NCI-H2196 treated with DMSO at 0.1 percent for 48 hours (cell line): ENCODE measurements around the gene FSHR.

Experiments
- DNase-seq: peaks from one replicate; lab custom pipeline; 2025; ENCODE audit not compliant: unreplicated experiment; lab: John Stamatoyannopoulos, UW

FSHR gene, protein sequence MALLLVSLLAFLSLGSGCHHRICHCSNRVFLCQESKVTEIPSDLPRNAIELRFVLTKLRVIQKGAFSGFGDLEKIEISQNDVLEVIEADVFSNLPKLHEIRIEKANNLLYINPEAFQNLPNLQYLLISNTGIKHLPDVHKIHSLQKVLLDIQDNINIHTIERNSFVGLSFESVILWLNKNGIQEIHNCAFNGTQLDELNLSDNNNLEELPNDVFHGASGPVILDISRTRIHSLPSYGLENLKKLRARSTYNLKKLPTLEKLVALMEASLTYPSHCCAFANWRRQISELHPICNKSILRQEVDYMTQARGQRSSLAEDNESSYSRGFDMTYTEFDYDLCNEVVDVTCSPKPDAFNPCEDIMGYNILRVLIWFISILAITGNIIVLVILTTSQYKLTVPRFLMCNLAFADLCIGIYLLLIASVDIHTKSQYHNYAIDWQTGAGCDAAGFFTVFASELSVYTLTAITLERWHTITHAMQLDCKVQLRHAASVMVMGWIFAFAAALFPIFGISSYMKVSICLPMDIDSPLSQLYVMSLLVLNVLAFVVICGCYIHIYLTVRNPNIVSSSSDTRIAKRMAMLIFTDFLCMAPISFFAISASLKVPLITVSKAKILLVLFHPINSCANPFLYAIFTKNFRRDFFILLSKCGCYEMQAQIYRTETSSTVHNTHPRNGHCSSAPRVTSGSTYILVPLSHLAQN

DNA sequence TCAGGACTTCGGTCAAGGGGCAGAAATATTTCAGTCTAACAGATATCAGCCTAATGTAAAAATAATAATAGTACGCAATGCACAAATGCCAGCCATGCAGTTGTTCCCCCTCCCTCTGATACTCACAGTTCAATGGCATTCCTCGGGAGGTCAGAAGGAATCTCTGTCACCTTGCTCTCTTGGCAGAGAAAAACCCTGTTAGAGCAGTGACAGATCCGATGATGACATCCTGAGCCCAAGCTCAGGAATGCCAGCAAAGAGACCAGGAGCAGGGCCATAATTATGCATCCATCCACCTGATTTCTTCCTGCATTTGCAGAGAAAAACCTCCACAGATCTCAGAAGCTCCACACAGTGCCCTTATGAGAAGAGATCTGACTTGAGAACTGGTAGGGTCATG, at the start of gene FSHR:
Gene FSHR (minus strand): TSS at position 376 of the 400 bp plus-strand sequence. CDS start 98 bp downstream, at position 278.
- DNase-seq: no peak

GRCh38 chr2:49199266-49199665, 45.0 kb upstream of the FSHR start:
- no peak for DNase-seq

GRCh38 chr2:49194701-49195100, 40.4 kb upstream of the FSHR start:
- DNase-seq: no peak

DNA sequence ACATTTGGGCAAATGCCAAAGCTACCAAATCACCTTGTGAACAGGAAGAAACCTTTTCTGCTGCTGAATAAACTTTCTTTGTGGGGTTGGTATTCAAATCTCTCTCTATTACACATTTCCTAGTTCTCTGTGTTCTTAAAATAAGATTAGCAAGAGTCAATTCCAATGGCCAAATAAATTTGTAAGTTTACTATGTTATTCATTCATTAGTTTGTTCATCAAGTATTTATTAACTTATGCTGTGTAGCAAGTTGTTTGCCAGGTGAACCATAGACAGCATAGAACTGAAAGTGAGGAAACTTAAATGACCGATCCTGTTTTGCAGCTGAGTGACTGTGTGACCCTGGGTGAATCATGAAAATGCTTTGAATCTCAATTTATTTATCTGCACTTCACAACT, 37.7 kb upstream of the FSHR start:
- DNase-seq: no peak

GRCh38 chr2:49189512-49190225, 35.4 kb upstream of the FSHR start:
- no peak for DNase-seq

GRCh38 chr2:49186050-49186648, 31.8 kb upstream of the FSHR start:
- no peak for DNase-seq

DNA sequence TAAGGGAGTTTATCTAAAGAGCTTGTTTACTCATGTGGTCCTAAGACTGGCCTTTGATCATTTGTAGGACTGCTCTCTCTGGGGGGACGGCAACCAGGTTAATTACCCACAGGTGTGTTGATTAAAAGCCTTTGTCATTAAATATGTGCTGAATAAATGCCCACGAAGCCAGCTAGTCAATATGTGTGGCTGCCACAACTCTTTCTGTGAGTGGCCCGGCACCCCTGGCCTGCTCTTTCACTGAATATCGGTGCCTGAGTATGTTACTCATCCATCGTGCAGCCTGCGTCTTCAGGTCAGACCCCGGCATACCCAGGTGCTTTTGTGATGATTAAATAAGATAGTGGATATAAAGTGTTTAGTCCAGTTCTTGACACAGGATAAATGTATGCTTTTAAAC, 24.3 kb upstream of the FSHR start:
- no peak for DNase-seq

DNA sequence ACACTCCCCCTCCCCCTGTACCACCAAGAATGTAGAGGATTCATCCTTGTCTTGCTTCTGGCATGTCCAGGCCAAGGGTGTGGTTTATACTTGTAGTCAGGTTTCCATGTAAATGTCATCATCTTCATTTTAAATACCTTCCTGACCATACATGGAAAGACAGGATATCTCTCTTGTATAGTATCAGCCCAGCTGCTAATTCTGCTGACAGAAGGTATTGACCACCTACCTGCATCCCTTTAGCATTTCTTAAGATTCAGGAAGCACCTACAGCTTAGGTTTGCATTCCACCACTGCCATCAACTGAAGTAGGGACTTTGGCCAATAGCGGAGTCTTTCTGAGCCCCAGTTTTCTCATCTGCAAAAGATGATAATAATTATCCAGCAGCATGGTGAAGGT, 22.9 kb upstream of the FSHR start:
- DNase-seq: no peak

DNA sequence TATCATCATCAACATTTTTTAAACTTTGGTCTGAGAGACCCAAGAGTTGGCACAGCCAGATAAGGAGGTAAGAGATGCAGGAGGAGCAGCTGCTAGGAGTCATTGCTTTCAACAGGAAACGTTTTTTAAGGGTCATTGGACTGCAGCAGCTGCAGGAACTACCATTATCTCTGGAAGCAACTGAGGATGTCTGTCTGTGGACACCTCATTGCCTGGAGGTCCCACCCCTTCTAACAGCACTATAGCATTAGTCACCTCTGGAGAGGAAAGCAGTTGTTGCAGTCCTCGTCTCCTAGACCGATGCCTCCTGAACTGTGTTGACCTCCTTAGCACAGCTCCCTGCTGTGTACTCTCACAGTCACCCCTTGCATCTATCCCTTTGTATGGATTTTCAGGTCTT, 21.5 kb upstream of the FSHR start:
- DNase-seq: no peak

DNA sequence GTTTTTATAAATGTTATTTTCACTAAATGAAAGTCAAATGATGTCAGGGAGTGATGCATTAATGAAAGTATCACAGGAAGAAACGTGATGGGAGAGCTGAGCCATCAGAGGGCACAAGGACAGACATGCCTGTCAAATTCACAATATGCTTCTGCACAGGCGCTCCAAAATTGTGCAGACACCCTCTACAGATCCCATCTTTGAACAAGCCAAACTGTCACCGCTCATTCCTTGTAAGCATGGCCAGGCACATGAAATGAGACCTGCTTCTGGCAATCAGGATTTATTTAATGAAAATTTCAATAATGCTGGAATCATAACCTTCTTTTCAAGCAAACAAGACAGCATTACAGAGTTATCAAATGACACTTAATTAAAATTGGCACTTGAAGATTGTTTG, 20.4 kb upstream of the FSHR start:
- no peak for DNase-seq

DNA sequence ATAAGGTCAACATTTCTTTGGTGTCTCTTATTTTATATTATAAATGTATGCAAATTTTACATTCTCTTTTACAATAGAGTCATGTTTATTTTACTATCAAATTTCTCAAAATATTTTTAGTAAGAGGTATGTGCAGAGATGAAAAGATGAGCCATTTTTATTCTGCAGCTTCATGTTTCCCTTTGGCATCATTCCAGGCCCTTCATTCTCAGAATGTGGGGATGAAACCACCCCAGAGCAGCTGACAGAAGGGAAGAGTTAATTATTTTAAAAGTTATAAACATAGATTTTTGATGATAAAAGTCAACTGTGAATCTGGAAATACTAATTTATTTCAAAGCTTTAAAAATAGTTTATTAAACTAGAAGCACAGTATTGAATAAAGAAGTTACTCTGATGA, 12.8 kb upstream of the FSHR start:
- no peak for DNase-seq

- DNase-seq: no peak
Measured at GRCh38 chr2:49165662-49166061, 11.3 kb upstream of the FSHR start.

GRCh38 chr2:49164729-49165128, 10.4 kb upstream of the FSHR start:
- no peak for DNase-seq

GRCh38 chr2:49162151-49162550, 7.8 kb upstream of the FSHR start:
- DNase-seq: no peak

DNA sequence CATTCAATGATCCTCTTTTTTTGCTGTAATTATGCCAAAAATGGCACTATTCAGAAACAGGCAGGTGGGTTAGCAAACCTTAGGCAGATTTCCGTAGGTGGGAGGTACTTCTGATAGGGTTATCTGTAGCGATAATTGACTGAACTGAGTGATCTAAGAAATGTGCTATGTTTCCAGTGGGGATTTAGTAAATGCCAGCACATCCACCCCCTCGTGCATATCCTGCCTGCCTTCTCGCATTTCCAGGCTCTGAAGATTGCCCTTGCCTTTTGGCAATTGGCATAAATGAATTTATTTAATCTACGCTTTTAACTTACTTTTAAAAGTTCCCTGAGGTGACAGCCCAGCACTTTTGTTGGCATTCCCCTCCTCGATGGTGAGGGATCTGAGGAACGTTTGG, 576 bp upstream of the FSHR start:
- DNase-seq: no peak

GRCh38 chr2:49153252-49153651, 1.1 kb downstream of the FSHR start:
- no peak for DNase-seq

- no peak for DNase-seq
Measured at GRCh38 chr2:49152824-49153223, 1.5 kb downstream of the FSHR start.

- no peak for DNase-seq
Measured at GRCh38 chr2:49146401-49146800, 7.9 kb downstream of the FSHR start.

DNA sequence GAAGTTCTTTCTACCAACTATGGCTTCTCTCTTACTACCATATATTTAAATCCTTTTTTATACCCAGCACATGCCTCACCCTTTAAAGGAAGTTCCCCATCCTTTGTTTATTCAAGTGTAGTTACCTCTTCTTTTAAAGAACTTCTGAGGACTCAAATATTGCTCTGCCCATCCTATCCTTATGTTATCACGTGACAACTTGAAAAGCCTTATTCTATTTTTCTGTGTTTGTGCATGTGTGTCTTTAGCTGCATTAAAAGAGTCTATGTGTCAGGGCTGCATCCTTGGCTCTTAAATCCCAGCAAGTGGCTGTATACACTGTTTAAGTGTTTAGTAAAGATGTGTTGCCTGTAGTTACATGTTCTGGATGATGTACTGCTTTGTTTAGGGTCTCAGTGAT, 22.5 kb downstream of the FSHR start:
- DNase-seq: no peak

DNA sequence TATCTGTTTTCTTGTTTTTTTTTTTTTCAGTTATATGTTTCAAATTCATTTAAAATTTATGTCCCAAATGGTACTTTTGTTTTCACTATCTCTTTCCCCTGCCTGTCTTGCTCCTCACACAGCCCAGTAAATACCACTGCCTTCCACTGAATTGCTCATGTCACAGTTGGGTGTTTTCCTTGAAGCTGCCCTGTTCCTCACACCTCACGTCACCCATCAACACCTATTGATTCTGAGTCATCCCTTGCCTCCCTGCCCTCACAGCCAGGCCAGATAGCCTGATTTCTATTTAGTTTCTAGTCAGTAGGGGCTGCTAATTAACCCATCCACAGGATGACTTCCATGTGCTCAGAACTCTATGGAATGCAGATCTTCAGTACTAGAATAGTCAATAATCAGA, 25.3 kb downstream of the FSHR start:
- no peak for DNase-seq

DNA sequence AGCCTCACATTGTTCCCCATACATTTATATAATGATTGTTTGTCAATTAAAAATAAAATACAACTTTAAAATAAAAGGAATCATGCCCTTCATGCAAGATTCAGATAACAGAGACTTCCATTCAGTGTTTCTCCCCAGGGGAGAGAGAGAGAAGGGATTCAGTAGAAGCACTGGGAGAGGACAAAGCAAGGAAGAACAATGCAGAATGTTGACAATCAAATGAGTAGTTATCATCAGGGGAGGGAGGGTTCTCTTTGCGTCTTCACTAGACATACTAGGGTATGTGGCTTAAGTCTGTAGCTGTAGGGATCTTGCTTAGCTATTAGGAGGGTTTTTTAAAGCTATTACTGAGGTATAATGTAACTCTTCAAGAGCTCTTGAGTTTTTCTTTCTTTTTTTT, 30.7 kb downstream of the FSHR start:
- DNase-seq: no peak

DNA sequence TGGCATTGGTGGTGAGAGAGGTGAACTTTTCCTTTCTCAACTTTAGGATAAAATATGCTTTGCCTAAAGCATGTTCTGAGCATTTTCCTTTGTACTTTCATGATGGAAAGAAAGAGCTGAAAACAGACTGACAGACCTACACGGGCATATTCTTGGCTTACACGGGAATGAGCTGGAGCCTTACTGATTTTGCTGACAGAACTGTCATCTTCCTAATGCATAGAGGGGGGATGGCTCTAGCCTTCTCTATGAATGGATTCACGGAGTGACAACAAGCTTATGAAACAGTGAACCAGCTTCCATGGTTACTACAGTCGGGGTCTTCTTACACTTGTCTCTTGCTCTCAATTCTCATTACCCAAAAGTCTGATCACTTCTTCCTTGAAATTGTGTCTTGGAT, 32.2 kb downstream of the FSHR start:
- DNase-seq: no peak
